GM18873 (cell line): ENCODE measurements around the gene MRPS18C.
"Not testable (repeated sequence)": the region's sequence is repeated elsewhere in the genome, so short reads cannot be mapped to it uniquely, and the experiment has no call there.

Experiments used
- ATAC-seq: cut with Tn5 transposase; IDR thresholded peaks from one replicate; pipeline ENCODE4 v1.9.1; 2021; ENCODE audit warnings: mild to moderate bottlenecking, moderate library complexity, moderate number of reproducible peaks; ENCODE audit not compliant: unreplicated experiment, low FRiP score

Gene MRPS18C

DNA sequence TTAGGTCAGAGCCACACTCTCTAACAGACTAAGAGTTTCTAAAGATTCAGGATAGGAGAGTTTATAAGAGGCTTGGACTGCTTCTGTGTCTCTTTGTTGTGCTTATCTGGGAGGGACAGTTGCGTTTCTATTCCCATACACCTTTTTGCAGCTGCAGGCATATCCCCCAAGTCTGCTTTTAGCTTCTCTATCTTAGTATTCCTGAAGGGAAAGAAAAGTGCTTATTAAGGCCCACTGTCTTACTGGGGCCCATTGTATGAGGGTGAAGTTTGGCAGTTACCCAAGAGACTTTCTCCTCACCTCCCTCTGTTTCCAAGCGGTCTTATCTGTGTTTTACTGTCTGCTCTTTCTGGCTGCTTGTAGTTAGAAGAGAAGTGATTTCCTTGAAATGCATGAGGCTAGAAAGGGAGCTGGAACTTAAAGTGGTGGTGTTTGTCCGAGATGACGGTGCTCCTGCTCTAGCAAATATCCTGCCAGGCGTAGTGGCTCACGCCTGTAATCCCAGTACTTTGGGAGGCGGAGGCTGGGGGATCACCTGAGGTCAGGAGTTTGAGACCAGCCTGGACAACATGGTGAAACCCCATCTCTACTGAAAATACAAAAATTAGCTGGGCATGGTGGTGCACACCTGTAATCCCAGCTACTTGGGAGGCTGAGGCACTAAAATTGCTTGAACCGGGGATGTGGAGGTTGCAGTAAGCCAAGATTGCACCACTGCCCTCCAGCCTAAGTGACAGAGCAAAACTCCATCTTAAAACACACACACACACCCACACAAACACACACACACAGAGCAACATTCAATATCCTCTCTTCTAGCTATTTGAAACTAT is 40.4 kb downstream of the MRPS18C start:
- not testable (repeated sequence) for ATAC-seq

DNA sequence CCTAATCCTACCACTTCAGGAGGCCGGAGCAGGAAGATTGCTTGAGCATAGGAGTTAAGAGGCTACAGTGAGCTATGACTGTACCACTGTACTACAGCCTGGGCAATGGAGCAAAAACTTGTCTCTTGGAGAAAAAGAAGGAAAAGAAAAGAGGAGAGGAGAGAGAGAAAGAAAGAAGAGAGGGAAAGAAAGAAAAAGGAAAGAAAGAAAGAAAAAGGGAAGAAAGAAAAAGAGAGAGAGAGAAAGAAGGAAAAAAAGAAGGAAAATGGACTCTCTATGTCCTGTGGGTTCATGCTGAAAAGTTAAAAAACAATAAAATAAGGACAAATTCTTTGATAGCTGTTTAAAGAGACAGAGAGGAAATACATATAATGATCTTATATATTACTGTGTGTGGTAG is 42.3 kb downstream of the MRPS18C start:
- ATAC-seq = no peak

DNA sequence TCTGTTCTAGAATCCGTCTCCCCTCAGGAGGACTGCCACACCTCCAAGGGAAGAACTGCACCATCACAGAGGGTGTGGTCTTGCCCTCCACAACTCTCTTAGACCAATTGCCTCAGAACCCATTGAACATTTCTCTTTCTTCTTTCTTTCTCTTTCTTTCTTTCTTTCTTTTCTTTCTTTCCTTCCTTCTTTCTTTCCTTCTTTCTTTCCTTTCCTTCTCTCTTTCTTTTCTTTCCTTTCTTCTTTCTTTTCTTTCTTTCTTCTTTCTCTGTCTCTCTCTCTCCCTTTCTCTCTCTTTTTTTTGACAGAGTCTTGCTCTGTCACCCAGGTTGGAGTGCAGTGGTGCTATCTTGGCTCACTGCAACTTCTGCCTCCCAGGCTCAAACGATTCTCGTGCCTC is 45.8 kb downstream of the MRPS18C start:
- ATAC-seq = not testable (repeated sequence)

DNA sequence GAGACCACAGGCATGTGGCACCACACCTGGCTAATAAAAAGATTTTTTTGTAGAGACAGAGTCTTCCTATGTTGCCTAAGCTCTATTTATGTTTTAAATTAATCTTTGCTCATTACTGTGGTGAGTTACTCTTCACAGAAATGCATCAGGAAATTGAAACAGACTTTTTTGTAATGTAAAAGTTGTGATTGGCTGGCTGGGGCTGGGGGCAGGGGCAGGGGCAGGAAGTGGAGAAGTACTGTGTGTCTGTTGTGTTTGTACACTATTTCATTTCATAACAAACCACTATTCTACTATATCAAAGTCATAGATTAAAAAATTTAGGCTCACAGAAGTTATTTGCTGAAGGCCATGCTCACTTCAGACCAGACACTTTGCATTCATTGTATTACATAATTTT is 48.1 kb downstream of the MRPS18C start:
- no peak for ATAC-seq

DNA sequence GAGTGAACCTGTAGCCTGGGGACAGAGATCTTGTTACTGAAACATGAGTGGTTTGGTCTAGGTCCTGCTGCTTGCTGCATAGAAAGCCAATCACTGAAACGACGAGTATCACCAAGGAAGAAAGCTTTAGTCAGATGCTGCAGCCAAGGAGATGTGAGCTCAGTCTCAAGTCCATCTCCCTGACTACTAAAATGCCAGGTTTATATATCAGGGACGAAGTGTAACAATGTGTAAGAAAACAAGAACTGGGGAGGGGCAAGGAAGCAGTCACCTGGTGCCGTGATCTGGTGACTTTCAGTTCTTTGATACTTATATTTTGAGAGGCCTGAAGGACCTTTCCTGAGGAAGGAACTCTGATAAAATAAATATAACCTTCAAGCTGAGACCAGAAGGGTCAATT is 48.6 kb downstream of the MRPS18C start:
- ATAC-seq = no peak

DNA sequence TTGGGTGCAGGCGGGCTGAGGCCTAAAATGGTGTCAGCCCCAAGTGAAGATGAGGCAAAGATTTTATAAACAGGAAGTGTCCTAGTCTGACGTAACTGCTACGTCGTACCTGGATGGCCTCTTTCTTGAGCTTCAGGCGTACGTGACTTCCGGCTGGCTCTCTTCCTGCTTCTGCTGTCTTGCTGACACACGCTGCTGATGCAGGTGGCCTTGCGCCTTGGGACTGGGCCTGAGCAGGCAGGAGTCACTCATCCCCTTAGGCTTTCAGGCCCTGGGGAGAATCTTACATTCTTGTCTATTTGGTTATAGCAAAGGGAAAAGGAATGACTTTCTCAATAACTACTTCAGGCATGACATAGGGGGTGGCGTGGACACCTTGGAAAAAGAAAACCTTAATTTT is 49.1 kb downstream of the MRPS18C start:
- ATAC-seq = no peak

DNA sequence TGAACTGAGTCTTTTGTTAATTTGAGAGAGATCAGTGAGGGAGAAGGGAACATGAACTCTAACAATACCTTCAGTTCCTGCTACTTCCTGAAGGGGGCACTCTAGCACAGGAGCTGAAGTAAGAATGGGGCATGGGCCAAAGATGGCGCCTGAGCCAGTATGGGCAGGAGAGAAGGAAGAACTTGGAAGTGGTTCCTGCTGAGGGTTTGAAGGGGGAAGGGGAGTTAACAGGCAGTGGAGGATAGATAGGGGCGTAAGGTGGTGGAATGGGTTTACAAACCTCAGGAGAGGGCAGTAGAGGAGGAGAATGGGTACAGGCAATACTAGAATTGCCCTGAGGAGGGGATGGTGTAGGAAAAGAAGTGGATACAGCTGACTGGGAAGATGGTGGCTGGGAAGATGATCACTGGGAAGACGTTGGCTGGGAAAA is 53.3 kb downstream of the MRPS18C start:
- ATAC-seq = not testable (repeated sequence)

DNA sequence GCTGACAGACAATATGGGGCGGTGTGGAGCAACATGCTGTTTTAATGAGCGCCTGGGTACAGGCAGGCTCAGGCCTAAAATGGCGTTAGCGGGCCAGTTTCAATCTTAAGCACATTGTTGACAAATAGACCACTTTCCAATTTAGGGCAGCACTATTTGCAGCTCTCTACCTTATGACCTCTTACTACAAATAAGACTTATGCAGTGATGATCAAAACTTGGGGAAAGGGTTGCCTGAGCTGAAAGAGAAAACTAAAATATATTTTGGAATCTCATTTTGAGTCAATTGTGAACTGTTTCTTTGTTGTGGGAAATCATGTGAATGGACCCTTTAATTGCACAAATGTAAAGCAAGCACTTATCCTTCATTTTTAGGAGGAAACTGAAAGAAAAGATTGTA is 54.6 kb downstream of the MRPS18C start:
- ATAC-seq = no peak
